Caco-2 (cell line): ENCODE measurements around the gene EMP3. TPM values are rescaled to one million over a fixed set of nuclear protein-coding genes. Genes with fewer than 3 reads are reported as not detected.
"Not testable (repeated sequence)": the region's sequence is repeated elsewhere in the genome, so short reads cannot be mapped to it uniquely, and the experiment has no call there.

Source experiments
- BruUV-seq: library from RNA; stranded (reverse); fragments of 400-500 nt; replicated peaks from 2 replicates; lab custom pipeline; 2021; lab: Mats Ljungman, UMichigan
- CTCF ChIA-PET: fragments of 300-600 bp; sonication (Branson Sonifier 250); formaldehyde crosslinking; loops from one replicate; lab custom pipeline; 2022; ENCODE audit warnings: antibody characterized with exemption; lab: Charles Lee
- POLR2A ChIA-PET: fragments of 300-600 bp; sonication (Branson Sonifier 250); formaldehyde crosslinking; loops from one replicate; lab custom pipeline; 2022; ENCODE audit warnings: antibody characterized with exemption; lab: Charles Lee
- DNase-seq, 2 experiments: peaks; one replicate each; pipeline versions ENCODE4 v3.0.0 to v3.0.0-alpha.2; 2020 to 2022
- H3K27me3 ChIP-seq: replicated peaks from 2 replicates; pipeline ENCODE4 v1.6.0; 2011; ENCODE audit warnings: low read length; ENCODE audit not compliant: control insufficient read depth, insufficient read depth
- H3K36me3 ChIP-seq: 2 replicates; pipeline ENCODE4 v1.5.1; 2011; ENCODE audit warnings: low read length; ENCODE audit not compliant: control insufficient read depth, insufficient read depth
- H3K4me1 ChIP-seq: fragments of 250-450 bp; sonication (Bioruptor Pico); 2 replicates; pipeline ENCODE4 v1.5.1; 2020; ENCODE audit warnings: mild to moderate bottlenecking
- H3K4me3 ChIP-seq: 2 replicates; pipeline ENCODE4 v1.5.1; 2011; ENCODE audit warnings: low read depth, mild to moderate bottlenecking, control low read depth, low read length
- H3K9me3 ChIP-seq: fragments of 250-450 bp; sonication (Bioruptor Pico); 2 replicates; pipeline ENCODE4 v1.5.1; 2020; ENCODE audit warnings: mild to moderate bottlenecking, moderate library complexity
- H3K27ac Mint-ChIP-seq: one replicate; pipeline ENCODE4 v1.8.0; 2022; ENCODE audit warnings: mixed read lengths; ENCODE audit not compliant: unreplicated experiment
- H3K27me3 Mint-ChIP-seq: one replicate; pipeline ENCODE4 v1.8.0; 2022; ENCODE audit warnings: mixed read lengths; ENCODE audit not compliant: insufficient read depth, unreplicated experiment
- H3K36me3 Mint-ChIP-seq: one replicate; pipeline ENCODE4 v1.8.0; 2022; ENCODE audit warnings: mild to moderate bottlenecking, mixed read lengths; ENCODE audit not compliant: insufficient read depth, unreplicated experiment
- H3K4me1 Mint-ChIP-seq: one replicate; pipeline ENCODE4 v1.8.0; 2022; ENCODE audit warnings: low read depth, mixed read lengths; ENCODE audit not compliant: unreplicated experiment
- H3K4me3 Mint-ChIP-seq: one replicate; pipeline ENCODE4 v1.8.0; 2022; ENCODE audit warnings: mild to moderate bottlenecking, moderate library complexity, mixed read lengths; ENCODE audit not compliant: unreplicated experiment
- H3K9me3 Mint-ChIP-seq: one replicate; pipeline ENCODE4 v1.8.0; 2022; ENCODE audit warnings: mixed read lengths; ENCODE audit not compliant: unreplicated experiment
- intact Hi-C: fragments of 100-400 bp; cut with micrococcal nuclease; formaldehyde crosslinking; loops from one replicate; pipeline ENCODE4 v1.10.0; 2022; ENCODE audit not compliant: unreplicated experiment
- total RNA-seq: library from RNA; stranded (reverse); gene quantifications from 2 replicates; pipeline ENCODE4 v1.2.3, GENCODE V29; 2022
- TF ChIP-seq, protein P1 (sequence below), 2 experiments: fragments of 200-600 bp in 1 of 2; IDR thresholded peaks; 1 replicate in 1 of 2; 2 replicates in 1 of 2; pipeline versions ENCODE4 v1.5.1 to v1.8.0; 2011 to 2022; ENCODE audit warnings: antibody characterized with exemption in 1 of 2, control low read depth in 1 of 2, inconsistent platforms in 1 of 2, low read depth in 1 of 2, low read length in 1 of 2, mild to moderate bottlenecking in 1 of 2, moderate library complexity in 1 of 2; ENCODE audit not compliant: insufficient read depth in 1 of 2, severe bottlenecking in 1 of 2, unreplicated experiment in 1 of 2

EMP3 gene
- total RNA-seq, 1 experiment from 2014 or later, result 6.8 TPM

DNA sequence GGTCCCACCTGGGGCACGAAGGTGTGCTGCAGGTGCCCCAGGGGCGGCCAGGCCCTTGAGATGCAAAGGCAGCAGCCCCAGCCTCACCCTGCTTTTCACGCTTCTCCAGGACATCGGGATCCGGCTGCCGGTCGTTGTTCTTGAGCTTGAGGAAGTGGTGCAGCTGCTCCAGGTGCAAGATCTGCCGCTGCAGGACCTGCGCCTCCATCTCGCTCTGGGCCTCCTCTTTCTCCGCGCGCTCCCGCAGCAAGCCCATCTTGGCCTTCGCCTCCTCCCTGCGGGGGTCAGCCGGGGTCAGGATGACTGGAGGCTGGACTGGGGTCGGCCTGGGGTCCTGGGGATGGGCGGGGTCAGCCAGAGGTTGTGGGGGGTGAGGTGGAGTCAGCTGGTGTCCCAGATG, 21.5 kb upstream of the EMP3 start:
- Mint-ChIP-seq H3K27me3 (no peaks in the 10 kb centered on the region), H3K9me3 (no peaks in the 10 kb centered on the region), H3K36me3 (no peaks in the 10 kb centered on the region), H3K4me3 (no peak overlapping the region), H3K27ac (no peak overlapping the region), H3K4me1 (peaks cover 6% of the 10 kb centered on the region)
- CTCF ChIA-PET, result interaction anchor here (0.6 to 1.0 kb wide), 3 partner anchors 34 to 178 kb away, joined by 3 read pairs; partner anchors contain the start of genes SYNGR4, TMEM143 and ZNF114
- intact Hi-C loops, result no loop called here
- POLR2A ChIA-PET, result no interaction called here
- no peaks in the 10 kb centered on the region for H3K4me1 ChIP-seq
- TF ChIP-seq, protein P1, sequence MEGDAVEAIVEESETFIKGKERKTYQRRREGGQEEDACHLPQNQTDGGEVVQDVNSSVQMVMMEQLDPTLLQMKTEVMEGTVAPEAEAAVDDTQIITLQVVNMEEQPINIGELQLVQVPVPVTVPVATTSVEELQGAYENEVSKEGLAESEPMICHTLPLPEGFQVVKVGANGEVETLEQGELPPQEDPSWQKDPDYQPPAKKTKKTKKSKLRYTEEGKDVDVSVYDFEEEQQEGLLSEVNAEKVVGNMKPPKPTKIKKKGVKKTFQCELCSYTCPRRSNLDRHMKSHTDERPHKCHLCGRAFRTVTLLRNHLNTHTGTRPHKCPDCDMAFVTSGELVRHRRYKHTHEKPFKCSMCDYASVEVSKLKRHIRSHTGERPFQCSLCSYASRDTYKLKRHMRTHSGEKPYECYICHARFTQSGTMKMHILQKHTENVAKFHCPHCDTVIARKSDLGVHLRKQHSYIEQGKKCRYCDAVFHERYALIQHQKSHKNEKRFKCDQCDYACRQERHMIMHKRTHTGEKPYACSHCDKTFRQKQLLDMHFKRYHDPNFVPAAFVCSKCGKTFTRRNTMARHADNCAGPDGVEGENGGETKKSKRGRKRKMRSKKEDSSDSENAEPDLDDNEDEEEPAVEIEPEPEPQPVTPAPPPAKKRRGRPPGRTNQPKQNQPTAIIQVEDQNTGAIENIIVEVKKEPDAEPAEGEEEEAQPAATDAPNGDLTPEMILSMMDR (IDR thresholded peaks at IDR 0.05; ENCODE audit: insufficient read depth in 1 of 2, low read depth in 1 of 2, low read length in 1 of 2, severe bottlenecking in 1 of 2, unreplicated experiment in 1 of 2), result no peak
- H3K27me3 ChIP-seq, result no peaks in the 10 kb centered on the region
- H3K9me3 ChIP-seq, result no peaks in the 10 kb centered on the region
- H3K4me3 ChIP-seq, result no peak overlapping the region
- no TSS peak for BruUV-seq
- no peaks in the 10 kb centered on the region for H3K36me3 ChIP-seq
- DNase-seq, result no peak

DNA sequence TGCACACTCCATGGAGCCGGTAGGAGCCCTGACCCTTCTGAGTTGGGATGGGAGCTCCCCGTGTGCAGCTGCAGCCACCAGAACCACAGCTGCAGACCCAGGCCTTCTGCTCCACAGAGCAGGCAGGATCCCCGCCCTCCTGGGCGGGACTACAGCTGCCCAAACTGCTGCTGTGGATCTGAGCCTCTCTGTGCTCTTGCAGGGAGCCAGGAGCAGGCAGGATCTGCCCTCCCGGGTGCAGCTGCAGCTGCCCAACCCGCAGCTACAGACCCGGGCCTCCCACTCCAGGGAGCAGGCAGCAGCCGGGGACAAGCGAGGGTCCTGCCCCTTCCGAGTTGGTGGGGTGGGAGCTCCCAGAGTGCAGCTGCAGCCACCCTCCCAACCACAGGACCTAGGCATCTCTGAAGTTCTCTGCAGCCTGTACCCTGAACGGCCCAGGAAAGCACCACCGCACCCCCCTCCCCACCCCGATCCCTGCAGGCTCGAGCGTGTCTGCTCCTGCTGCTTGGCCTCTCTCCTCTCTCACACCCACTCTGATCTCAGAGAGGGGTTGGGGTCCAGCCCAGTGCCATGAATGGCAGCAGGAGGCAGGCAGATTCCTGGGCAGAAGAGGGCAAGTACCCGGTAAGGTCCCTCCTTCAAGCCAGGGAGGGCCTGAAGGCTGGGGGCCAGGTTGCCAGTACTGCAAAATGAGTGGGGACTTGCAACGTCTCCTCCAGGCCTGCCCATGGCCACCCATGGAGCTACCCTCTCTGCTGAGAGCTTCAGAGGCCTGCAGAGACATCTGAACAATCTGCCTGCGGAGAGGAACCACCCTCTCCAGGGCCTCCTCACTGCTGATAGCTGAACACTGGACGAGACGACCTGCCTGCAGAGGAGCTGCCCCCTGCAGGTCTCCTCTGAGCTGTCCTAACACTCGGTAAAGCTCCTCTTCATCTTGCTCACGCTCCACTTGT, 16.4 kb upstream of the EMP3 start:
- no TSS peak for BruUV-seq
- Histone ChIP-seq H3K36me3 (no peaks in the 10 kb centered on the region), H3K4me1 (peaks cover 8% of the 10 kb centered on the region; the same call in 1 of the 2 replicates), H3K4me3 (no peak overlapping the region), H3K27me3 (no peaks in the 10 kb centered on the region), H3K9me3 (no peaks in the 10 kb centered on the region)
- TF ChIP-seq, protein P1 (IDR thresholded peaks at IDR 0.05; ENCODE audit: insufficient read depth in 1 of 2, low read depth in 1 of 2, low read length in 1 of 2, severe bottlenecking in 1 of 2, unreplicated experiment in 1 of 2), result peak; percentile 11 to 39
- Mint-ChIP-seq H3K9me3 (no peaks in the 10 kb centered on the region), H3K4me1 (peaks cover 11% of the 10 kb centered on the region), H3K27ac (no peak overlapping the region), H3K36me3 (no peaks in the 10 kb centered on the region), H3K27me3 (no peaks in the 10 kb centered on the region), H3K4me3 (no peak overlapping the region)
- ChIA-PET CTCF (interaction anchor here (0.5 to 1.1 kb wide), 10 partner anchors 10 to 684 kb away, joined by 3 to 6 read pairs (median 4); partner anchors contain the start of gene GYS1), POLR2A (no interaction called here)
- peak in 1 of 2 experiments; percentile 46 for DNase-seq
- intact Hi-C loops, result no loop called here

DNA sequence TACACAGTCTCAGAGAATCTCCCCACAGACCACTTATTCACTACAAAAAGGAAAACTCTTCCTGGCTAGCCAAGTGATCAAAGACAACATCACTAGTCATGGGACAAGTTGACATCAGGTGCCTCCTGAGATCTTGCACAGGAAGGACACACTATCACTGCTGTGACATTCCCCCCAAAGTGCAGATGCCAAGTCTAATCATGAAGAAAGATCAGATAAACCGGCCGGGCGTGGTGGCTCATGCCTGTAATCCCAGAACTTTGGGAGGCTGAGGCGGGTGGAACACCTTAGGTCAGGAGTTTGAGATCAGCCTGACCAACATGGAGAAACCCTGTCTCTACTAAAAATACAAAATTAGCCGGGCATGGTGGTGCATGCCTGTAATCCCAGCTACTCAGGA, 15.6 kb upstream of the EMP3 start:
- H3K4me1 ChIP-seq, H3K4me1 Mint-ChIP-seq, DNase-seq, H3K36me3 Mint-ChIP-seq, H3K9me3 ChIP-seq, H3K4me3 ChIP-seq, H3K27me3 Mint-ChIP-seq, H3K36me3 ChIP-seq, H3K27ac Mint-ChIP-seq, BruUV-seq, POLR2A ChIA-PET, H3K4me3 Mint-ChIP-seq, H3K9me3 Mint-ChIP-seq, H3K27me3 ChIP-seq: not testable (repeated sequence)
- intact Hi-C loops, result loop anchor here (10.0 kb wide), 1 partner anchor 45 kb away; no protein-coding TSS in a partner anchor
- CTCF ChIA-PET, result interaction anchor here (0.5 to 1.1 kb wide), 6 partner anchors 11 to 683 kb away, joined by 3 to 6 read pairs (median 4); partner anchors contain the start of gene GYS1
